Measurements from ENCODE around the gene GTPBP4.

GRCh38 chr10:1061930-1062774 is 73.9 kb downstream of the GTPBP4 start:
- TF ChIP-seq CTCF (conservative IDR thresholded peaks at IDR 0.05) = no peak
- TF ChIP-seq EZH2 (IDR thresholded peaks at IDR 0.05; ENCODE audit: low read depth) = no peak

Data from PC-9 (cell line).